GM12872 (cell line): ENCODE results near the gene C13orf42.

Experiments
- CTCF ChIP-seq: IDR thresholded peaks from 3 replicates; pipeline ENCODE4 v1.5.1; 2011; ENCODE audit warnings: low read depth, mild to moderate bottlenecking, low read length, moderate library complexity; ENCODE audit not compliant: insufficient read depth

Gene C13orf42

GRCh38 chr13:51101636-51102235, 9.3 kb downstream of the C13orf42 start:
- TF ChIP-seq CTCF = no peak

- no peak for TF ChIP-seq CTCF
Observed at GRCh38 chr13:51097353-51098043, 13.6 kb downstream of the C13orf42 start.

- TF ChIP-seq CTCF = no peak
Observed at GRCh38 chr13:51096131-51096530, 14.9 kb downstream of the C13orf42 start.

GRCh38 chr13:51093574-51093973, 17.5 kb downstream of the C13orf42 start:
- no peak for TF ChIP-seq CTCF

DNA sequence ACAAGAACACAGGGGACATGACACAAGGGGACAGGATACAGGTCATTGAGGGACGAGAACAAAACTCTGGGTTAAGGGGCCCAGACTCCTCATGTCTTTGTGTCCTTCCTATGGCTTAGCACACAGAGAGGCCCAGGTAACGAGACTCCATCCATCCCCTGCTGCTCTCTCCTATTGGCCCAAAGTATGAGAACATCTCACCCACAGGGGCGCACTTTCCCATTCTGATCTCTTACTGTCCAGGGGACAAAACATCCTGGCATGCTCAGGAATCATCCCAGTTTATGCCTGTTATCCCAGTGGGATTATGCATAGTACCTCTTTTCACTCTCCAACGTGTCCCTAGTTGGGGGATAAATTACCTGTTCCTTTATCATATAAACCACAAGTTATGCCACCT, 19.2 kb downstream of the C13orf42 start:
- TF ChIP-seq CTCF = no peak

DNA sequence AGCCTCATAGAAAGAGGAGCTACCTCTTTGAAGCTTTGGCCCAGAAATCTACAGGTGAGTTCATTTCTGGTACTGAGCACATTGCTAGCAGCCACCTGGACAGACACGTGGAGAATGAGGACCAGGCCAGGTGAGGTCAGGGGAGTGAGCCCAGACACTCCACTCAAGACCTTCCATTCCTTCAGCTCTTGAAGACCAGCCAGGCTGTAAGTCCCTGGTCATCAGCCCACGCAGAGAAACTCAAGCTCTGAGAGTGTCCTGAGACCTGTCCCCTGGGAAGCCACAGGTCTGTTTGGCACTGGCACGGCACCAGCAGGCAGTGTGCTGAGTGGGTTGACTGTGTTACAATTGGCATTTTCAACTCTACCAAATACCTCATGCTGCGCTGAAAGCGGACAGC, 27.4 kb downstream of the C13orf42 start:
- no peak for TF ChIP-seq CTCF

GRCh38 chr13:51071493-51071892, 39.6 kb downstream of the C13orf42 start:
- TF ChIP-seq CTCF = no peak
